GM12891 (cell line): ENCODE measurements around the gene C17orf67.

ENCODE experiments used
- POLR2AphosphoS5 ChIP-seq: IDR thresholded peaks from 2 replicates; pipeline ENCODE4 v1.6.1; 2011; ENCODE audit warnings: low read depth, low read length, control low read depth
- TAF1 ChIP-seq: IDR thresholded peaks from 2 replicates; pipeline ENCODE4 v1.6.1; 2011; ENCODE audit warnings: low read depth, low read length, control low read depth

- no peak for TF ChIP-seq POLR2AphosphoS5
- TF ChIP-seq TAF1 = no peak
Measured at GRCh38 chr17:56742601-56743000, 91.1 kb downstream of the C17orf67 start.
